GM10266 (cell line): ENCODE measurements around the gene TCEA2.

Experiments used
- DNase-seq: peaks from one replicate; pipeline ENCODE4 v3.0.0; 2012; ENCODE audit errors: extremely low spot score
- TF ChIP-seq, protein P1 (sequence below): IDR thresholded peaks from 2 replicates; pipeline ENCODE4 v1.5.1; 2012; ENCODE audit warnings: mild to moderate bottlenecking, low read depth; ENCODE audit not compliant: control insufficient read depth, insufficient read depth; ENCODE audit errors: missing control alignments

TCEA2 gene

GRCh38 chr20:64074963-64075362 lies 12.0 kb downstream of the TCEA2 start:
- TF ChIP-seq, protein P1, sequence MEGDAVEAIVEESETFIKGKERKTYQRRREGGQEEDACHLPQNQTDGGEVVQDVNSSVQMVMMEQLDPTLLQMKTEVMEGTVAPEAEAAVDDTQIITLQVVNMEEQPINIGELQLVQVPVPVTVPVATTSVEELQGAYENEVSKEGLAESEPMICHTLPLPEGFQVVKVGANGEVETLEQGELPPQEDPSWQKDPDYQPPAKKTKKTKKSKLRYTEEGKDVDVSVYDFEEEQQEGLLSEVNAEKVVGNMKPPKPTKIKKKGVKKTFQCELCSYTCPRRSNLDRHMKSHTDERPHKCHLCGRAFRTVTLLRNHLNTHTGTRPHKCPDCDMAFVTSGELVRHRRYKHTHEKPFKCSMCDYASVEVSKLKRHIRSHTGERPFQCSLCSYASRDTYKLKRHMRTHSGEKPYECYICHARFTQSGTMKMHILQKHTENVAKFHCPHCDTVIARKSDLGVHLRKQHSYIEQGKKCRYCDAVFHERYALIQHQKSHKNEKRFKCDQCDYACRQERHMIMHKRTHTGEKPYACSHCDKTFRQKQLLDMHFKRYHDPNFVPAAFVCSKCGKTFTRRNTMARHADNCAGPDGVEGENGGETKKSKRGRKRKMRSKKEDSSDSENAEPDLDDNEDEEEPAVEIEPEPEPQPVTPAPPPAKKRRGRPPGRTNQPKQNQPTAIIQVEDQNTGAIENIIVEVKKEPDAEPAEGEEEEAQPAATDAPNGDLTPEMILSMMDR = no peak
- no peak for DNase-seq

DNA sequence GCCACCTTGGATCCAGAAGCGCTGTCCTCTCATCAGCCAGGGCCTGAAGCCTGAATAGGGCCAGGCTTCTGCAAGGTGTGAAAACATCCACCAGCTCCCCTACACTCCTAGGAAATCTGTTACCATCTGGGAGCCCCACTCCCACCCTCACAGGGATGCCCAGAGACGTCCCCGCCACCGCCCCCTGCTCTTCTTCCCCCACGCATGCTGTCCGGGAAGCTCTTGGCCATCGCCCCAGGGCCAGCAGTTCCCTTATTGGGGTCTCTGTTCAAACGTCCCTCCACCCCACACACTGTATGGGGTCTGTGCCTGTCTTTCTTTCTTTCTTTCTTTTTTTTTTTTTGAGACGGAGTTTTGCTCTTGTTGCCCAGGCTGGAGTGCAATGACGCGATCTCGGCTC lies 12.6 kb downstream of the TCEA2 start:
- TF ChIP-seq, protein P1 = no peak
- DNase-seq = no peak

- DNase-seq = no peak
- TF ChIP-seq, protein P1 = no peak
These were observed 13.3 kb downstream of the TCEA2 start for GRCh38 chr20:64076061-64076997.

GRCh38 chr20:64077094-64077493 lies 14.1 kb downstream of the TCEA2 start:
- peak; percentile 73 for DNase-seq
- TF ChIP-seq, protein P1 = no peak

- TF ChIP-seq, protein P1 = no peak
- DNase-seq = no peak
These were observed 14.5 kb downstream of the TCEA2 start for GRCh38 chr20:64077541-64077875.

- TF ChIP-seq, protein P1 = no peak
- no peak for DNase-seq
These were observed 15.0 kb downstream of the TCEA2 start for GRCh38 chr20:64077876-64078551.

- DNase-seq = no peak
- TF ChIP-seq, protein P1 = no peak
These were observed 15.9 kb downstream of the TCEA2 start for GRCh38 chr20:64078934-64079272.
